ENCODE measurements around the gene PHTF1.

GRCh38 chr1:113760102-113761080, 1.1 kb upstream of the PHTF1 start:
- TF ChIP-seq CTCF (IDR thresholded peaks at IDR 0.05) = no peak
- no peak for TF ChIP-seq POLR2A (IDR thresholded peaks at IDR 0.05)
- TF ChIP-seq POLR2AphosphoS5 (IDR thresholded peaks at IDR 0.05) = no peak
- no peak for TF ChIP-seq EP300 (IDR thresholded peaks at IDR 0.05)

Measured in stomach (tissue), 4 donors.